ENCODE results near the gene PPP6R3. TPM values are rescaled to one million over a fixed set of nuclear protein-coding genes. Genes with fewer than 3 reads are reported as not detected.

PPP6R3 gene
- 100 to 1,000 TPM; 106 to 147 (median 118) TPM for total RNA-seq
- total RNA-seq (2013), result 141 TPM
- total RNA-seq, result 202 to 338 (median 274) reads per million in 29 experiments

DNA sequence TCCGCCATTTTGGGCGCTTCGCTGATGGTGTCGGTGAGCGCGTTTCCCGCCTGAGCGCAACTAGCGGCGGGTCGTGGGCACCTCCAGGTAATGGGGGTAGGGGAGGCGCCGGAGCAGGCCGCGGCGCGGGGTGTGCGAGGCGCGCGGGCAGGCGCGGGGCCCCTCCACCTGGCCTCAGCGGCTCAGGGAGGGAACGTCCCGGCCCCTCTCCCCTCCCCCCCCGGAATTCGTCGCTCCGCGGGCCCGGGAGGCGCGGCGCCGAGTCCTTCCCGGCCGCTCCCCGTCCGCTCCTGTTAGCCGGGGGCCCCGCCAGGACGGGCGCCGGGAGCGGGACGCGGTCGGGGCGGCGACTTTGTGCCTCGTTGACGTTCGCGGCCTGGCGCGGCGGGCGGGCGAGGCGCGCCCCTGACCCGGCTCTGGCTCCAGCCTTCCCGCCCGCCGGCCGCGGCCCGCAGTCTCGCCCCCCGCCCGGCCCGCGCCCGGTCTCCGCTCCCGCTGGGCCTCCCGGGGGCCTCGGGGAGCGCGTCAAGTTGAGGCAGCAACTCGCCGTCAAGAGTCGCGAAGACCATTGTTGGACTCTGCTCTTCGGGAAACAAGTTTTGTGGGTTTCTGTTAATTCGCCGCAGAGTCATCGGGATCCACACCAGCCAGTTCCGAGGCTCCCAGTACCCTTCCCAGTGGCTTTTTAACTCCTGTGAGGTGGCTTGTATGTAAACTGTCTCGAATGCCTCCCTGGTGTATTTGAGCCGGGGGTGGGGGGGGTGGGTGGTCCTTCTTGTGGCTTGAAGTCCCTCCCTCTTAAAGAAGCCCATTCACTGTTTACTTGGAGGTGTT lies at the start of gene PPP6R3:
TSS of gene PPP6R3 (plus strand) at position 12 of the 834 bp plus-strand sequence. CDS start 76,913 bp downstream, outside the sequence.
- Mint-ChIP-seq H3K36me3 (peaks cover 8% of the 10 kb centered on the region), H3K4me3 (peak within 1 kb of the TSS; percentile 78 to 93 (median 92)), H3K27ac (peak within 1 kb of the TSS; percentile 95 to 97), H3K27me3 (no peaks in the 10 kb centered on the region), H3K9me3 (no peaks in the 10 kb centered on the region), H3K4me1 (peaks cover 47 to 52% (median 48%) of the 10 kb centered on the region in 3 donors)
- ATAC-seq (replicated peaks in 1 of 4) (peak in 3 of 4 experiments; percentile 32 to 46 (median 33)), DNase-seq (peak in 4 of 35 experiments; percentile 4 to 45 (median 24))
- CTCF ChIA-PET, result no interaction called here
- POLR2A ChIA-PET, result interaction anchor here (0.6 to 1.0 kb wide), 6 partner anchors 9 to 1747 kb away, joined by 3 to 8 read pairs (median 5); no protein-coding TSS in a partner anchor
- H3K4me3 ChIP-seq (ENCODE audit: control insufficient read depth in 1 of 2, extremely low read depth in 1 of 2, low read length in 1 of 2), result peak within 1 kb of the TSS; percentile 95 to 99
- peaks cover 26 to 42% of the 10 kb centered on the region in 2 experiments for H3K4me1 ChIP-seq (ENCODE audit: control insufficient read depth in 1 of 2, extremely low read depth in 1 of 2, insufficient read depth in 2 of 2, low read length in 2 of 2)
- peak within 1 kb of the TSS; percentile 97 for H3K27ac ChIP-seq (ENCODE audit: low read length)
- H3K9me3 ChIP-seq, result no peaks in the 10 kb centered on the region
- H3K27me3 ChIP-seq (replicated peaks in 1 of 2; ENCODE audit: control insufficient read depth in 2 of 2, extremely low read depth in 1 of 2, insufficient read depth in 2 of 2, low read length in 1 of 2), result no peaks in the 10 kb centered on the region
- H3K36me3 ChIP-seq (ENCODE audit: control insufficient read depth in 2 of 2, extremely low read depth in 1 of 2, insufficient read depth in 1 of 2, low read length in 1 of 2), result no peaks in the 10 kb centered on the region
- WGBS (ENCODE audit: insufficient coverage), result under 1% methylated on average over 79 of the region's 92 CpGs

- Histone ChIP-seq H3K27ac (ENCODE audit: low read length) (no peak overlapping the region), H3K4me1 (ENCODE audit: control insufficient read depth in 1 of 2, extremely low read depth in 1 of 2, insufficient read depth in 2 of 2, low read length in 2 of 2) (no peaks in the 10 kb centered on the region), H3K36me3 (ENCODE audit: control insufficient read depth in 2 of 2, extremely low read depth in 1 of 2, insufficient read depth in 1 of 2, low read length in 1 of 2) (peaks cover 0 to 14% of the 10 kb centered on the region in 2 donors), H3K9me3 (no peaks in the 10 kb centered on the region), H3K4me3 (ENCODE audit: control insufficient read depth in 1 of 2, extremely low read depth in 1 of 2, low read length in 1 of 2) (no peak overlapping the region), H3K27me3 (replicated peaks in 1 of 2; ENCODE audit: control insufficient read depth in 2 of 2, extremely low read depth in 1 of 2, insufficient read depth in 2 of 2, low read length in 1 of 2) (no peaks in the 10 kb centered on the region)
- POLR2A ChIA-PET, result no interaction called here
- no peak for DNase-seq
- no peaks in the 10 kb centered on the region for H3K4me1 Mint-ChIP-seq
- H3K27ac Mint-ChIP-seq, result no peak overlapping the region
- no peaks in the 10 kb centered on the region for H3K9me3 Mint-ChIP-seq
- no peaks in the 10 kb centered on the region for H3K36me3 Mint-ChIP-seq
- ATAC-seq (replicated peaks in 1 of 4), result no peak
- H3K27me3 Mint-ChIP-seq, result no peaks in the 10 kb centered on the region
- CTCF ChIA-PET, result no interaction called here
- H3K4me3 Mint-ChIP-seq, result no peak overlapping the region
- WGBS (ENCODE audit: insufficient coverage), result 87% methylated on average over 17 of the region's 17 CpGs
These were observed 49.0 kb upstream of the PPP6R3 start for GRCh38 chr11:68411501-68411991.

GRCh38 chr11:68412593-68413475 lies 47.7 kb upstream of the PPP6R3 start:
- Mint-ChIP-seq H3K9me3 (no peaks in the 10 kb centered on the region), H3K27ac (no peak overlapping the region), H3K36me3 (no peaks in the 10 kb centered on the region), H3K4me1 (no peaks in the 10 kb centered on the region), H3K4me3 (no peak overlapping the region), H3K27me3 (no peaks in the 10 kb centered on the region)
- Histone ChIP-seq H3K27ac (ENCODE audit: low read length) (no peak overlapping the region), H3K27me3 (replicated peaks in 1 of 2; ENCODE audit: control insufficient read depth in 2 of 2, extremely low read depth in 1 of 2, insufficient read depth in 2 of 2, low read length in 1 of 2) (no peaks in the 10 kb centered on the region), H3K4me3 (ENCODE audit: control insufficient read depth in 1 of 2, extremely low read depth in 1 of 2, low read length in 1 of 2) (no peak overlapping the region), H3K4me1 (ENCODE audit: control insufficient read depth in 1 of 2, extremely low read depth in 1 of 2, insufficient read depth in 2 of 2, low read length in 2 of 2) (no peaks in the 10 kb centered on the region), H3K36me3 (ENCODE audit: control insufficient read depth in 2 of 2, extremely low read depth in 1 of 2, insufficient read depth in 1 of 2, low read length in 1 of 2) (peaks cover 0 to 14% of the 10 kb centered on the region in 2 donors), H3K9me3 (no peaks in the 10 kb centered on the region)
- ATAC-seq (replicated peaks in 1 of 4), result no peak
- CTCF ChIA-PET, result interaction anchor here in 1 of 2 donors (0.6 kb wide), 1 partner anchor 48 kb away, joined by 3 read pairs; no protein-coding TSS in a partner anchor
- POLR2A ChIA-PET, result no interaction called here
- no peak for DNase-seq
- WGBS (ENCODE audit: insufficient coverage), result 67% methylated on average over 23 of the region's 24 CpGs

- Mint-ChIP-seq H3K9me3 (no peaks in the 10 kb centered on the region), H3K36me3 (no peaks in the 10 kb centered on the region), H3K27ac (no peak overlapping the region), H3K27me3 (no peaks in the 10 kb centered on the region), H3K4me1 (no peaks in the 10 kb centered on the region), H3K4me3 (no peak overlapping the region)
- Histone ChIP-seq H3K9me3 (no peaks in the 10 kb centered on the region), H3K4me1 (ENCODE audit: control insufficient read depth in 1 of 2, extremely low read depth in 1 of 2, insufficient read depth in 2 of 2, low read length in 2 of 2) (no peaks in the 10 kb centered on the region), H3K27ac (ENCODE audit: low read length) (no peak overlapping the region), H3K4me3 (ENCODE audit: control insufficient read depth in 1 of 2, extremely low read depth in 1 of 2, low read length in 1 of 2) (no peak overlapping the region), H3K27me3 (replicated peaks in 1 of 2; ENCODE audit: control insufficient read depth in 2 of 2, extremely low read depth in 1 of 2, insufficient read depth in 2 of 2, low read length in 1 of 2) (no peaks in the 10 kb centered on the region), H3K36me3 (ENCODE audit: control insufficient read depth in 2 of 2, extremely low read depth in 1 of 2, insufficient read depth in 1 of 2, low read length in 1 of 2) (peaks cover 0 to 14% of the 10 kb centered on the region in 2 donors)
- ChIA-PET POLR2A (no interaction called here), CTCF (no interaction called here)
- no peak for ATAC-seq (replicated peaks in 1 of 4)
- DNase-seq, result no peak
- WGBS (ENCODE audit: insufficient coverage), result 96% methylated on average over 27 of the region's 27 CpGs
These were observed 47.0 kb upstream of the PPP6R3 start for GRCh38 chr11:68413591-68413999.

- H3K4me1 Mint-ChIP-seq, result no peaks in the 10 kb centered on the region
These were observed 45.9 kb upstream of the PPP6R3 start for GRCh38 chr11:68414496-68415221.

More at GRCh38 chr11:68414496-68415221, 45.9 kb upstream of the PPP6R3 start:
- Mint-ChIP-seq H3K27ac (no peak overlapping the region), H3K36me3 (no peaks in the 10 kb centered on the region), H3K4me3 (no peak overlapping the region), H3K27me3 (no peaks in the 10 kb centered on the region), H3K9me3 (no peaks in the 10 kb centered on the region)
- 73% methylated on average over 19 of the region's 19 CpGs for WGBS (ENCODE audit: insufficient coverage)
- ATAC-seq (replicated peaks in 1 of 4), result no peak
- Histone ChIP-seq H3K4me3 (ENCODE audit: control insufficient read depth in 1 of 2, extremely low read depth in 1 of 2, low read length in 1 of 2) (no peak overlapping the region), H3K27me3 (replicated peaks in 1 of 2; ENCODE audit: control insufficient read depth in 2 of 2, extremely low read depth in 1 of 2, insufficient read depth in 2 of 2, low read length in 1 of 2) (no peaks in the 10 kb centered on the region), H3K36me3 (ENCODE audit: control insufficient read depth in 2 of 2, extremely low read depth in 1 of 2, insufficient read depth in 1 of 2, low read length in 1 of 2) (peaks cover 0 to 14% of the 10 kb centered on the region in 2 donors), H3K4me1 (ENCODE audit: control insufficient read depth in 1 of 2, extremely low read depth in 1 of 2, insufficient read depth in 2 of 2, low read length in 2 of 2) (no peaks in the 10 kb centered on the region), H3K27ac (ENCODE audit: low read length) (no peak overlapping the region), H3K9me3 (no peaks in the 10 kb centered on the region)
- POLR2A ChIA-PET, result no interaction called here
- CTCF ChIA-PET, result no interaction called here
- no peak for DNase-seq
